BE2C (cell line): ENCODE results near the gene SH2D5.

ENCODE experiments used
- DNase-seq: peaks from one replicate; pipeline ENCODE4 v3.0.0-alpha.2; 2020
- H3K27me3 ChIP-seq: fragments of 250-450 bp; sonication (Bioruptor Pico); 2 replicates; pipeline ENCODE4 v1.5.1; 2020; ENCODE audit warnings: mild to moderate bottlenecking
- H3K36me3 ChIP-seq: fragments of 250-450 bp; sonication (Bioruptor Pico); 2 replicates; pipeline ENCODE4 v1.5.1; 2020; ENCODE audit warnings: mild to moderate bottlenecking
- H3K4me1 ChIP-seq: fragments of 250-450 bp; sonication (Bioruptor Pico); 2 replicates; pipeline ENCODE4 v1.5.1; 2020
- H3K4me3 ChIP-seq: 2 replicates; pipeline ENCODE4 v1.5.1; 2011; ENCODE audit warnings: low read depth, low read length
- H3K9me3 ChIP-seq: fragments of 250-450 bp; sonication (Bioruptor Pico); 2 replicates; pipeline ENCODE4 v1.5.1; 2020
- CTCF ChIP-seq: IDR thresholded peaks from 2 replicates; pipeline ENCODE4 v1.5.1; 2012; ENCODE audit warnings: mild to moderate bottlenecking, low read depth, low read length

SH2D5 gene

GRCh38 chr1:20726118-20726911 is 6.2 kb downstream of the SH2D5 start:
- Histone ChIP-seq H3K9me3 (no peaks in the 10 kb centered on the region), H3K27me3 (no peaks in the 10 kb centered on the region), H3K36me3 (no peaks in the 10 kb centered on the region), H3K4me1 (no peaks in the 10 kb centered on the region), H3K4me3 (no peak overlapping the region)
- no peak for DNase-seq
- TF ChIP-seq CTCF = no peak

- no peaks in the 10 kb centered on the region for H3K27me3 ChIP-seq
- H3K9me3 ChIP-seq = no peaks in the 10 kb centered on the region
- H3K4me3 ChIP-seq = no peak overlapping the region
- H3K4me1 ChIP-seq = no peaks in the 10 kb centered on the region
- no peak for TF ChIP-seq CTCF
- DNase-seq = no peak
- no peaks in the 10 kb centered on the region for H3K36me3 ChIP-seq
These were observed 7.0 kb downstream of the SH2D5 start for GRCh38 chr1:20725189-20726117.

- no peaks in the 10 kb centered on the region for H3K9me3 ChIP-seq
- DNase-seq = no peak
- no peaks in the 10 kb centered on the region for H3K27me3 ChIP-seq
- TF ChIP-seq CTCF = no peak
- H3K4me3 ChIP-seq = no peak overlapping the region
- no peaks in the 10 kb centered on the region for H3K4me1 ChIP-seq
- H3K36me3 ChIP-seq = no peaks in the 10 kb centered on the region
These were observed 7.9 kb downstream of the SH2D5 start for GRCh38 chr1:20724364-20725188.

GRCh38 chr1:20723537-20724363 is 8.8 kb downstream of the SH2D5 start:
- H3K27me3 ChIP-seq = no peaks in the 10 kb centered on the region
- H3K4me1 ChIP-seq = no peaks in the 10 kb centered on the region
- no peaks in the 10 kb centered on the region for H3K36me3 ChIP-seq
- no peaks in the 10 kb centered on the region for H3K9me3 ChIP-seq
- no peak overlapping the region for H3K4me3 ChIP-seq
- DNase-seq = no peak
- TF ChIP-seq CTCF = no peak

- no peaks in the 10 kb centered on the region for H3K4me1 ChIP-seq
- TF ChIP-seq CTCF = no peak
- DNase-seq = no peak
These were observed 9.4 kb downstream of the SH2D5 start for GRCh38 chr1:20723159-20723536.

More at GRCh38 chr1:20723159-20723536, 9.4 kb downstream of the SH2D5 start:
- no peaks in the 10 kb centered on the region for H3K36me3 ChIP-seq
- H3K27me3 ChIP-seq = no peaks in the 10 kb centered on the region
- H3K9me3 ChIP-seq = no peaks in the 10 kb centered on the region
- H3K4me3 ChIP-seq = no peak overlapping the region
